Measurements from ENCODE around the gene XYLT1.

The XYLT1 gene

DNA sequence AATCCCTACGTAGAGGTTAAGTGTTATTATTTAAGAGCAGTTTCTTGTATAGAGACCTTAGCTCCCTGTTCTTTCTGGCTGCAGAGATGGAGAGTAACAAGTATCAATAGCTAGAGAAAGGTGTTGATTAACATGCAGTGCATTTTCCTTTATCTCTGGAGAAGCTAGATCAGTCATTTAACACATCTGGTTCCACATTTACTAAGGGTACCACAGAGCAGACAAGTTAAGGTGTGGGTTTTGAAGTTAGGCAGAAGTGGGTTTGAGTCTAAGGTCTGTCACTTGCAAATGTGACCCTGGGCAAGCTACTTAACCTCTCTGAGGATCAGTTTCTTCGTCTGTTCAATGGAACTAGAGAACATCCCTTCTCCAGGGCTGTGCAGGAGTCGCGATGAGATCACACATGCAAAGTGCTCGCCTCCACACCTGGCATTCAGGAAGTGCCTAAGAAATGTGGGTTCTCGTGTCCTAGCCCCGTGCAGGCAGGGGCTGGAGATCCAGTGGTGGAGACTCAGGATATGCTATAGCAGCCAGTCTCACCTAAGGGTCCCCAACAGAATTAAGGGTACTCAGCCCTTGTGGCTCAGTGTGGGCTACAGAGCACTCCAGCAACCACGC, 224.4 kb downstream of the XYLT1 start:
- Mint-ChIP-seq H3K27me3 (no peaks in the 10 kb centered on the region), H3K4me1 (peaks cover 48 to 79% of the 10 kb centered on the region in 2 donors), H3K9me3 (peaks cover 3 to 4% of the 10 kb centered on the region in 2 donors), H3K4me3 (no peak overlapping the region), H3K27ac (peak overlapping the region; percentile 47), H3K36me3 (peaks cover 59 to 70% of the 10 kb centered on the region in 2 donors)
- no peak for DNase-seq
- no peak for ATAC-seq (replicated peaks)

GRCh38 chr16:17245776-17246175, 225.0 kb downstream of the XYLT1 start:
- Mint-ChIP-seq H3K36me3 (peaks cover 55 to 69% of the 10 kb centered on the region in 2 donors), H3K9me3 (peaks cover 3 to 5% of the 10 kb centered on the region in 2 donors), H3K4me1 (peaks cover 45 to 75% of the 10 kb centered on the region in 2 donors), H3K4me3 (no peak overlapping the region), H3K27me3 (no peaks in the 10 kb centered on the region), H3K27ac (peak overlapping the region; percentile 9)
- DNase-seq = no peak
- no peak for ATAC-seq (replicated peaks)

- H3K36me3 Mint-ChIP-seq = peaks cover 52 to 67% of the 10 kb centered on the region in 2 donors
- H3K4me3 Mint-ChIP-seq = no peak overlapping the region
- H3K9me3 Mint-ChIP-seq = peaks cover 3 to 5% of the 10 kb centered on the region in 2 donors
- ATAC-seq (replicated peaks) (no peak), DNase-seq (no peak)
- no peaks in the 10 kb centered on the region for H3K27me3 Mint-ChIP-seq
- peaks cover 48 to 76% of the 10 kb centered on the region in 2 donors for H3K4me1 Mint-ChIP-seq
- H3K27ac Mint-ChIP-seq = peak overlapping the region; percentile 9
Observed at GRCh38 chr16:17244872-17245551, 225.7 kb downstream of the XYLT1 start.

- Mint-ChIP-seq H3K4me3 (no peak overlapping the region), H3K36me3 (peaks cover 52 to 63% of the 10 kb centered on the region in 2 donors), H3K27ac (peak overlapping the region; percentile 16), H3K9me3 (peaks cover 11 to 16% of the 10 kb centered on the region in 2 donors), H3K4me1 (peaks cover 61 to 87% of the 10 kb centered on the region in 2 donors), H3K27me3 (no peaks in the 10 kb centered on the region)
- ATAC-seq (replicated peaks) (no peak), DNase-seq (no peak)
Observed at GRCh38 chr16:17241264-17241835, 229.4 kb downstream of the XYLT1 start.

DNA sequence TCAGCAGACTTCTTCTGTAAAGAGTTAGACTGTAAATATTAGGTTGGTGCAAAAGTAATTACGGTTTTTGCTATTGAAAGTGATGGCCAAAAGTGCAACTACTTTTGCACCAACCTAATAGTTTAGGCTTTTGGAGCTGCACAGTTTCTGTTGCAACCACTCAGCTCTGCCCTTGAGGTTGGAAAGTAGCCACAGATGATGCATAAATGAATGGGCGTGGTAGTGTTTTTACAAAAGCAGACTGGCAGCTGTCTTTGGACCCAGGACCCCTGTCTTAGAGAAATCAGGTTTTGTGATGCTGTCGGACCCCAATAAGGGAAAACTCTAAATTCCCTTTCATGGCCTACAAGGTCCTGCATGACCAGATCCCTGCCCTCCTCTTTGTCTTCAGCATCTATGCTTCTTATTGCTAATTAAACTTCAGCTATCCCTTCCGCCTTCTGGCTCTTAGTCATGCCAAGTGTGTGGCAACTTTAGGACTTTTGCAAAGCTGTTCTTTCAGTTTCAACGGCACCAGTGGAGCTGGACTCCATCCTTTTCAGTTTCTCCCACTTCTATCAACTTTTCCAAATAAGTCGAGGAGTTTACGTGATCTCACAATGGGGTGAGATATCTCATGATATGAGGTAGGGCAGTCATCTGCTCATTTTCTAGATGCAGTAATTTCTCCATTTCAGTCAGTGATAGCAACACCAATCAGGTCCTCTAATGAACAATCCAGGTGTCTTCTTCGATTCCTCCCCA, 232.3 kb downstream of the XYLT1 start:
- peak; percentile 73 to 81 for ATAC-seq (replicated peaks)
- H3K36me3 Mint-ChIP-seq = peaks cover 56 to 70% of the 10 kb centered on the region in 2 donors
- H3K27me3 Mint-ChIP-seq = no peaks in the 10 kb centered on the region
- no peak overlapping the region for H3K27ac Mint-ChIP-seq
- peaks cover 48 to 78% of the 10 kb centered on the region in 2 donors for H3K4me1 Mint-ChIP-seq
- peak; percentile 38 for DNase-seq
- peaks cover 11 to 16% of the 10 kb centered on the region in 2 donors for H3K9me3 Mint-ChIP-seq
- H3K4me3 Mint-ChIP-seq = no peak overlapping the region

- H3K27ac Mint-ChIP-seq = peak overlapping the region; percentile 59
- peak overlapping the region; percentile 38 to 49 for H3K4me3 Mint-ChIP-seq
- H3K9me3 Mint-ChIP-seq = peaks cover 11 to 16% of the 10 kb centered on the region in 2 donors
- DNase-seq (no peak), ATAC-seq (replicated peaks) (peak; percentile 48 to 61)
- H3K27me3 Mint-ChIP-seq = no peaks in the 10 kb centered on the region
- peaks cover 48 to 80% of the 10 kb centered on the region in 2 donors for H3K4me1 Mint-ChIP-seq
- H3K36me3 Mint-ChIP-seq = peaks cover 56 to 68% of the 10 kb centered on the region in 2 donors
Observed at GRCh38 chr16:17237350-17237944, 233.3 kb downstream of the XYLT1 start.

- ATAC-seq (replicated peaks) (peak in 1 of 2 donors; percentile 33), DNase-seq (no peak)
- no peaks in the 10 kb centered on the region for H3K27me3 Mint-ChIP-seq
- no peak overlapping the region for H3K4me3 Mint-ChIP-seq
- peaks cover 56 to 68% of the 10 kb centered on the region in 2 donors for H3K36me3 Mint-ChIP-seq
- H3K4me1 Mint-ChIP-seq = peaks cover 49 to 77% of the 10 kb centered on the region in 2 donors
- peaks cover 7 to 10% of the 10 kb centered on the region in 2 donors for H3K9me3 Mint-ChIP-seq
- no peak overlapping the region for H3K27ac Mint-ChIP-seq
Observed at GRCh38 chr16:17235147-17235815, 235.5 kb downstream of the XYLT1 start.

GRCh38 chr16:17233318-17234002, 237.3 kb downstream of the XYLT1 start:
- Mint-ChIP-seq H3K4me3 (no peak overlapping the region), H3K36me3 (peaks cover 46 to 64% of the 10 kb centered on the region in 2 donors)

GRCh38 chr16:17232487-17232886, 238.3 kb downstream of the XYLT1 start:
- Mint-ChIP-seq H3K27ac (no peak overlapping the region), H3K4me3 (no peak overlapping the region)
- no peak for ATAC-seq (replicated peaks)

More at GRCh38 chr16:17233318-17234002, 237.3 kb downstream of the XYLT1 start:
- ATAC-seq (replicated peaks) (peak; percentile 40 to 43), DNase-seq (no peak)
- Mint-ChIP-seq H3K4me1 (peaks cover 34 to 62% of the 10 kb centered on the region in 2 donors), H3K9me3 (no peaks in the 10 kb centered on the region), H3K27me3 (no peaks in the 10 kb centered on the region), H3K27ac (peak overlapping the region; percentile 56)

DNA sequence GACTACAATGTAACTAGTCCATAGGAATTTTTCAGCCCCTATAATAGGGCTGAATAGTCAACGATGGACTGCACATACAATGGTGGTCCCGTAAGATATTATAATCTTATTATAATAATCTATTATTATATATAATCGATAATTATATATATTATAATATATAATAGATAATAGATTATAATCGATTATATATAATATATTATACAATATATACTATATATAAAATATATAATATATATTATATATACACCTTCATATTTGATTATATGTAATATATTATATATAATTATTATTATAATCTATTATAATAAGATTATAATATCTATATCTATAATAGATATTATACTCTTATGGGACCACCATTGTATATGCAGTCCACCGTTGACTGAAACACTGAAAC, 238.8 kb downstream of the XYLT1 start:
- Mint-ChIP-seq H3K4me3 (no peak overlapping the region), H3K4me1 (peaks cover 33 to 62% of the 10 kb centered on the region in 2 donors), H3K27ac (no peak overlapping the region), H3K9me3 (no peaks in the 10 kb centered on the region), H3K36me3 (peaks cover 56 to 71% of the 10 kb centered on the region in 2 donors), H3K27me3 (no peaks in the 10 kb centered on the region)
- DNase-seq (no peak), ATAC-seq (replicated peaks) (no peak)

More at GRCh38 chr16:17232487-17232886, 238.3 kb downstream of the XYLT1 start:
- no peak for DNase-seq
- Mint-ChIP-seq H3K36me3 (peaks cover 54 to 69% of the 10 kb centered on the region in 2 donors), H3K27me3 (no peaks in the 10 kb centered on the region), H3K9me3 (no peaks in the 10 kb centered on the region), H3K4me1 (peaks cover 31 to 62% of the 10 kb centered on the region in 2 donors)

DNA sequence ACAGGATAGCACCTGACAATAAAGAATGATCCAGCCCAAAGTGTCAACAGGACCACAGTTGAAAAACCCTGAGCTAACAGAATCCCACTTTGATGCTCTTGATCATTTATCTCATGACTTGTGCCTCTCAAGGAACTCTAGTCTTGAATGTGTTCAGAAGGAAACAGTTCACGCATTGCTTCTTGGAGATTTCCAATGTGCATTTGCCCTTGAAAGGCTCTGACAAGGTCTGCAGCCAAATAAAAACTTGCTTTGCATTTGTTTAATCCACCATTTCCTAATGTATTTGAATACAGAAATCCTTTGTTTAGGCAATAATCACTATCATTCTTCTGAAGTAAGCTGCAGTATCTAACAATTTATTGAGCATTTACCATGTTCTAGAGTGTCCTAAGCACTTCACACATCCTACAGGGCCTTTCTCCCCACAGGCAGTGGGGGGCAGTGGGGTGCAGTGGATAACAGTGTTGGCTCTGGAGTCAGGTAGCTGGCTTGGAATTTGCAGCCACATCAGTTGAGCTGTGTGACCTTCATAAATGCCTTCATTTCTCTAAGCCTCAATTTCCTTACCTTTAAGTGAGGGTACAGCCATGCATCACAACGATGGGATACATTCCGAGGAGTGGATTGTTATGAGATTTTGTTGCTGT, 239.7 kb downstream of the XYLT1 start:
- peak overlapping the region; percentile 72 for H3K27ac Mint-ChIP-seq
- peaks cover 30 to 62% of the 10 kb centered on the region in 2 donors for H3K4me1 Mint-ChIP-seq

DNA sequence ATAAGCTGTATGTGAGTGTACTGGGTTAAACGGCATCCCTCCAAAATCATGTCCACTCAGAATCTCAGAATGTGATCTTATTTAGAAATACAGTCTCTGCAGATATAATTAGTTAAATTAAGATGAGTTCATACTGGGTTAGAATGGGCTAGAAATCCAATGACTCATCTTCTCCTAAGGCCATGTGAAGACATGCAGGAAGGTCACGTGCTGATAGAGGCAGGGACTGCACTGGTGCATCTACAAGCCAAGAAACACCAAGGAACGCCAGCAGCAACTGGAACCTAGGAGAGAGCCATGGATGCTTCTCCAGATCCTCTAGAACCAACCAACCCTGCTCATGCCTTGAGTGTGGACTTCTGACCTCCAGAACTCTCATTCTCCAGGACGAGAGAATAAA, 241.0 kb downstream of the XYLT1 start:
- Mint-ChIP-seq H3K4me1 (peaks cover 32 to 64% of the 10 kb centered on the region in 2 donors), H3K9me3 (no peaks in the 10 kb centered on the region), H3K27ac (no peak overlapping the region), H3K4me3 (no peak overlapping the region), H3K27me3 (no peaks in the 10 kb centered on the region), H3K36me3 (peaks cover 53 to 64% of the 10 kb centered on the region in 2 donors)
- DNase-seq (no peak), ATAC-seq (replicated peaks) (no peak)

More for the DNA sequence above, 239.7 kb downstream of the XYLT1 start:
- no peak for DNase-seq
- Mint-ChIP-seq H3K9me3 (no peaks in the 10 kb centered on the region), H3K27me3 (no peaks in the 10 kb centered on the region), H3K4me3 (no peak overlapping the region), H3K36me3 (peaks cover 57 to 67% of the 10 kb centered on the region in 2 donors)
- ATAC-seq (replicated peaks) = no peak
